DND-41 (cell line): Measurements from ENCODE around the gene ERCC4.
A peak's percentile ranks its signal among the peaks of the same experiment; 100 is the strongest.

Experiments used
- ATAC-seq: fragments of 200-7000 bp; cut with Tn5 transposase; 3 replicates; pipeline ENCODE4 v1.9.1; 2021; ENCODE audit warnings: low read depth; ENCODE audit not compliant: insufficient read depth
- DNase-seq: peaks from one replicate; pipeline ENCODE4 v3.0.0-alpha.2; 2020
- H2AFZ ChIP-seq: 2 replicates; pipeline ENCODE4 v1.6.0; 2012; ENCODE audit warnings: low read depth, low read length
- H3K27ac ChIP-seq: 2 replicates; pipeline ENCODE4 v1.5.1; 2012; ENCODE audit warnings: low read length, inconsistent platforms
- H3K27me3 ChIP-seq: fragments of 200-600 bp; sonication (generic); 2 replicates; pipeline ENCODE4 v1.6.0; 2012; ENCODE audit warnings: low read length, mild to moderate bottlenecking, inconsistent platforms; ENCODE audit not compliant: insufficient read depth, poor library complexity
- H3K36me3 ChIP-seq: 2 replicates; pipeline ENCODE4 v1.5.1; 2012; ENCODE audit warnings: low read length, inconsistent platforms; ENCODE audit not compliant: insufficient read depth
- H3K4me1 ChIP-seq: 2 replicates; pipeline ENCODE4 v1.5.1; 2012; ENCODE audit warnings: mild to moderate bottlenecking, low read length; ENCODE audit not compliant: insufficient read depth
- H3K4me2 ChIP-seq: 2 replicates; pipeline ENCODE4 v1.6.0; 2012; ENCODE audit warnings: mild to moderate bottlenecking, moderate library complexity, low read length, inconsistent platforms; ENCODE audit not compliant: insufficient read depth
- H3K4me3 ChIP-seq, 2 experiments: fragments of 200-600 bp in 1 of 2; shearing (Covaris generic) in 1 of 2; 2 replicates each; pipeline ENCODE4 v1.5.1; 2012 to 2016; ENCODE audit warnings: inconsistent platforms in 2 of 2, low read length in 2 of 2, mild to moderate bottlenecking in 2 of 2, low read depth in 1 of 2, moderate library complexity in 1 of 2
- H3K79me2 ChIP-seq: 2 replicates; pipeline ENCODE4 v1.6.0; 2012; ENCODE audit warnings: low read length, inconsistent platforms; ENCODE audit not compliant: insufficient read depth
- H3K9ac ChIP-seq: 2 replicates; pipeline ENCODE4 v1.6.0; 2012; ENCODE audit warnings: low read depth, mild to moderate bottlenecking, inconsistent platforms, low read length, moderate library complexity
- H3K9me3 ChIP-seq: 2 replicates; pipeline ENCODE4 v1.5.1; 2012; ENCODE audit warnings: low read length, moderate library complexity, mild to moderate bottlenecking, inconsistent platforms; ENCODE audit not compliant: insufficient read depth, severe bottlenecking
- H4K20me1 ChIP-seq: 2 replicates; pipeline ENCODE4 v1.6.0; 2012; ENCODE audit warnings: low read length; ENCODE audit not compliant: insufficient read depth
- EZH2 ChIP-seq: IDR thresholded peaks from 3 replicates; pipeline ENCODE4 v1.6.1; 2012; ENCODE audit warnings: borderline replicate concordance, low read depth, mild to moderate bottlenecking, moderate library complexity, low read length, inconsistent platforms; ENCODE audit not compliant: severe bottlenecking
- TF ChIP-seq, protein P1 (sequence below): IDR thresholded peaks from 2 replicates; pipeline ENCODE4 v1.5.1; 2012; ENCODE audit warnings: borderline replicate concordance, low read length, moderate library complexity, mild to moderate bottlenecking; ENCODE audit not compliant: poor library complexity, severe bottlenecking; ENCODE audit errors: extremely low read depth

ERCC4 gene

DNA sequence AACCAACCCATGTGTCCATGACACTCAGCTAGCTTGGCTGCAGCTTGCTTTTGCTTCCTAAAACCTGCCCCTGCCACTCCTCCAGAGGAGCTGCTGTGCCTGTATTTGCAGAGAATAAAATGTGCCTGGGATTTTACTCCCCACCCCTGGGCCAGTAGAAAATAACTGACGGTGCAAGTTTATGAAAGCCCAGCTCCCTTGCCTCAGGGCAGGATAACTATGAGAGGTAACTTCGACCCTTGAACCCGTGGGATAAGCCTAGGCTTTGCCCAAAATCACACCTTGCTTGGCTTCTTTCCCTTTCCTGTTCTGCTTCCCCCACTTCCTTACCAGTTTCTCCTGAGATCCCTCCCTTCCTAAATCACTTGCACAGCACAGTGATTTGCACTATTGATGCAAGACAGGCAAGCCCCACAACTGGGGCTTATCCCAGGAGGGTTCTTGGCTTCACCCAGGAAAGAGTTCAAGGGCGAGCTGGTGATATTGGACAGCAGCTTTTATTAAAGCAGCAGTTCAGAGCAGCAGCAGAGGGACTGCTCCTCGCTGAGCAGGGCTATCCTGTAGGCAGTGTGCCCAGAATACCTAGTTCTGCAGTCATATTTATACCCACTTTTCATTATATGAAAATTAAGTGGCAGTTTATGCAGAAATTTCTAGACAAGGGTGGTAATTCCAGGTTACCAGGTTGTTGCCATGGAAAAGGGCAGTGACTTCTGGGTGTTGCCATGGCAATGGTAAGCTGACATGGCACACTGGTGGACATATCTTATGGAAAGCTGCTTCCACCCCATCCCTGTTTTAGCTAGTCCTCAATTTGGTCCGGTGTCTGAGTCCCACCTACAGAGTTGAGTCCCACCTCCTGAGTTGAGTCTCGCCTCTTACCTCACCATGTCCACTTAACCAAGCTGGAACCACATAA lies 6.3 kb upstream of the ERCC4 start:
- peaks cover 7% of the 10 kb centered on the region for H3K27me3 ChIP-seq
- no peaks in the 10 kb centered on the region for H3K36me3 ChIP-seq
- TF ChIP-seq, protein P1, sequence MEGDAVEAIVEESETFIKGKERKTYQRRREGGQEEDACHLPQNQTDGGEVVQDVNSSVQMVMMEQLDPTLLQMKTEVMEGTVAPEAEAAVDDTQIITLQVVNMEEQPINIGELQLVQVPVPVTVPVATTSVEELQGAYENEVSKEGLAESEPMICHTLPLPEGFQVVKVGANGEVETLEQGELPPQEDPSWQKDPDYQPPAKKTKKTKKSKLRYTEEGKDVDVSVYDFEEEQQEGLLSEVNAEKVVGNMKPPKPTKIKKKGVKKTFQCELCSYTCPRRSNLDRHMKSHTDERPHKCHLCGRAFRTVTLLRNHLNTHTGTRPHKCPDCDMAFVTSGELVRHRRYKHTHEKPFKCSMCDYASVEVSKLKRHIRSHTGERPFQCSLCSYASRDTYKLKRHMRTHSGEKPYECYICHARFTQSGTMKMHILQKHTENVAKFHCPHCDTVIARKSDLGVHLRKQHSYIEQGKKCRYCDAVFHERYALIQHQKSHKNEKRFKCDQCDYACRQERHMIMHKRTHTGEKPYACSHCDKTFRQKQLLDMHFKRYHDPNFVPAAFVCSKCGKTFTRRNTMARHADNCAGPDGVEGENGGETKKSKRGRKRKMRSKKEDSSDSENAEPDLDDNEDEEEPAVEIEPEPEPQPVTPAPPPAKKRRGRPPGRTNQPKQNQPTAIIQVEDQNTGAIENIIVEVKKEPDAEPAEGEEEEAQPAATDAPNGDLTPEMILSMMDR = no peak
- no peak for TF ChIP-seq EZH2
- H3K27ac ChIP-seq = no peak overlapping the region
- H4K20me1 ChIP-seq = no peaks in the 10 kb centered on the region
- H3K79me2 ChIP-seq = no peaks in the 10 kb centered on the region
- no peak overlapping the region for H3K9ac ChIP-seq
- DNase-seq (no peak), ATAC-seq (no peak)
- H3K9me3 ChIP-seq = peaks cover 5% of the 10 kb centered on the region
- no peak overlapping the region for H3K4me3 ChIP-seq
- no peak overlapping the region for H2AFZ ChIP-seq
- no peaks in the 10 kb centered on the region for H3K4me1 ChIP-seq
- H3K4me2 ChIP-seq = no peak overlapping the region

DNA sequence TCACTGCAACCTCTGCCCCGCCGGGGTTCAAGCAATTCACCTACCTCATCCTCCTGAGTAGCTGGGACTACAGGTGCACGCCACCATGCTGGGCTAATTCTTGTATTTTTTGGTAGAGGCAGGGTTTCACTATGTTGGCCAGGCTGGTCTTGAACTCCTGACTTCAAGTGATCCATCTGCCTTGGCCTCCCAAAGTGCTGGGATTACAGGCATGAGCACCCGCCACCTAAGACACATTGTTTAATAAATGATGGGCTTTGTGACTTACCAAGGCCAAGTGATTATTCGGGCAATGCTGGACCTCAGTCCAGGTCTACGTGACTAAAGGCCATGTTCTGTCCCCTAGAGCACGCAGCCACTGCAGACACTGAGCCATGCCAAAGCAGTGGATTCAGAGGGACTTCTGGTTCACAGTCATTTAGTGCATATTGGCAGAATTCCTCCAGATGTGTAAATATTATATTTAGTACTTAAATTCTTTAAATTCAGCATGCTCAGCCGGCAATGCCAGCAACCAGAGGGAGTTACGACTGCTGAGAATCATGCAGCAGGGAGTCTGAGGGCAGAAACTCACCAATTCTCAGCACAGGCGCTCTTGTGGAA lies 4.8 kb upstream of the ERCC4 start:
- Histone ChIP-seq H3K36me3 (no peaks in the 10 kb centered on the region), H4K20me1 (no peaks in the 10 kb centered on the region), H2AFZ (no peak overlapping the region), H3K79me2 (no peaks in the 10 kb centered on the region), H3K4me3 (no peak overlapping the region), H3K27ac (no peak overlapping the region), H3K9me3 (peaks cover 5% of the 10 kb centered on the region), H3K27me3 (peaks cover 7% of the 10 kb centered on the region), H3K9ac (no peak overlapping the region), H3K4me1 (peaks cover 8% of the 10 kb centered on the region), H3K4me2 (no peak overlapping the region)
- no peak for ATAC-seq
- no peak for DNase-seq
- TF ChIP-seq, protein P1 = no peak
- TF ChIP-seq EZH2 = no peak

DNA sequence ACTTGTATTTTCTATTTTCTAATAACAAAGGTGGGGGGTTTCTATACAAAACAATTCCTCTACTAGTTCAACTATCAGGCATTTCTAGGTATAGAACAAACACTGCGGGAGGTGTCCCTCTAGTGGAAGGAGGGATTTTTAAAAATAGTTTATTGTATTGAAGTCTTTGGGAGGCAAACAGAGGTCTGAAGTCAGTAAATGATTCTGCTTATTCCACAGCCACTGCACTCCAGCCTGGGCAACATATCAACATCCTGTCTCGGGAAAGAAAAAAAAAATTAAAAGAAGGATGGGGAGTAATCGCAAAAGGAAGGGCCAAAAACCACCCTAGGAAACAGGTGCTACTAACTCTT lies 648 bp upstream of the ERCC4 start:
- H3K79me2 ChIP-seq = peaks cover 13% of the 10 kb centered on the region
- ATAC-seq (peak; percentile 7; the same call in 1 of the 3 replicates), DNase-seq (no peak)
- peaks cover 13% of the 10 kb centered on the region for H3K36me3 ChIP-seq
- H3K9me3 ChIP-seq = no peaks in the 10 kb centered on the region
- H3K27ac ChIP-seq = peak overlapping the region; percentile 73
- H3K4me3 ChIP-seq = peak overlapping the region; percentile 12 to 91; a peak in 3 of 4 replicates
- H3K4me2 ChIP-seq = peak overlapping the region; percentile 90
- TF ChIP-seq EZH2 = no peak
- TF ChIP-seq, protein P1 = no peak
- peaks cover 29% of the 10 kb centered on the region for H3K4me1 ChIP-seq
- H2AFZ ChIP-seq = peak overlapping the region; percentile 95
- H3K9ac ChIP-seq = peak overlapping the region; percentile 78
- H4K20me1 ChIP-seq = no peaks in the 10 kb centered on the region
- peaks cover 4% of the 10 kb centered on the region for H3K27me3 ChIP-seq
